ENCODE results near the gene CCR5.

DNA sequence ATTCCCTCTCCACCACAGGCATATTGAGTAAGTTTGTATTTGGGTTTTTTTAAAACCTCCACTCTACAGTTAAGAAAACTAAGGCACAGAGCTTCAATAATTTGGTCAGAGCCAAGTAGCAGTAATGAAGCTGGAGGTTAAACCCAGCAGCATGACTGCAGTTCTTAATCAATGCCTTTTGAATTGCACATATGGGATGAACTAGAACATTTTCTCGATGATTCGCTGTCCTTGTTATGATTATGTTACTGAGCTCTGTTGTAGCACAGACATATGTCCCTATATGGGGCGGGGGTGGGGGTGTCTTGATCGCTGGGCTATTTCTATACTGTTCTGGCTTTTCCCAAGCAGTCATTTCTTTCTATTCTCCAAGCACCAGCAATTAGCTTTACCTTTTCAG is 1.6 kb upstream of the CCR5 start:
- TF ChIP-seq POLR2A (IDR thresholded peaks at IDR 0.05), result no peak
- TF ChIP-seq, protein P1, sequence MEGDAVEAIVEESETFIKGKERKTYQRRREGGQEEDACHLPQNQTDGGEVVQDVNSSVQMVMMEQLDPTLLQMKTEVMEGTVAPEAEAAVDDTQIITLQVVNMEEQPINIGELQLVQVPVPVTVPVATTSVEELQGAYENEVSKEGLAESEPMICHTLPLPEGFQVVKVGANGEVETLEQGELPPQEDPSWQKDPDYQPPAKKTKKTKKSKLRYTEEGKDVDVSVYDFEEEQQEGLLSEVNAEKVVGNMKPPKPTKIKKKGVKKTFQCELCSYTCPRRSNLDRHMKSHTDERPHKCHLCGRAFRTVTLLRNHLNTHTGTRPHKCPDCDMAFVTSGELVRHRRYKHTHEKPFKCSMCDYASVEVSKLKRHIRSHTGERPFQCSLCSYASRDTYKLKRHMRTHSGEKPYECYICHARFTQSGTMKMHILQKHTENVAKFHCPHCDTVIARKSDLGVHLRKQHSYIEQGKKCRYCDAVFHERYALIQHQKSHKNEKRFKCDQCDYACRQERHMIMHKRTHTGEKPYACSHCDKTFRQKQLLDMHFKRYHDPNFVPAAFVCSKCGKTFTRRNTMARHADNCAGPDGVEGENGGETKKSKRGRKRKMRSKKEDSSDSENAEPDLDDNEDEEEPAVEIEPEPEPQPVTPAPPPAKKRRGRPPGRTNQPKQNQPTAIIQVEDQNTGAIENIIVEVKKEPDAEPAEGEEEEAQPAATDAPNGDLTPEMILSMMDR (IDR thresholded peaks at IDR 0.05), result no peak

All from breast epithelium (tissue), 3 donors.